Neural crest cell (in vitro differentiated cells): ENCODE data around the gene EEF2K. TPM values are rescaled to one million over a fixed set of nuclear protein-coding genes. Genes with fewer than 3 reads are reported as not detected.

ENCODE experiments used
- DNase-seq: peaks from one replicate; pipeline ENCODE4 v3.0.0; 2021; ENCODE audit warnings: low read depth, mixed read lengths, low spot score
- H3K27ac Mint-ChIP-seq: one replicate; pipeline ENCODE4 v1.8.0; 2021; ENCODE audit warnings: mild to moderate bottlenecking, mixed read lengths; ENCODE audit not compliant: unreplicated experiment
- H3K27me3 Mint-ChIP-seq: 2 replicates; pipeline ENCODE4 v1.8.0; 2021; ENCODE audit warnings: low read depth, mild to moderate bottlenecking, mixed read lengths
- H3K36me3 Mint-ChIP-seq: 2 replicates; pipeline ENCODE4 v1.8.0; 2021; ENCODE audit warnings: low read depth, mild to moderate bottlenecking, mixed read lengths
- H3K4me1 Mint-ChIP-seq: 2 replicates; pipeline ENCODE4 v1.8.0; 2021; ENCODE audit warnings: mixed read lengths
- H3K4me3 Mint-ChIP-seq: one replicate; pipeline ENCODE4 v1.8.0; 2021; ENCODE audit warnings: mild to moderate bottlenecking, mixed read lengths
- H3K9me3 Mint-ChIP-seq: 2 replicates; pipeline ENCODE4 v1.8.0; 2021; ENCODE audit warnings: mixed read lengths
- total RNA-seq: library from RNA; stranded (reverse); gene quantifications from 2 replicates; pipeline ENCODE4 v1.2.1, GENCODE V29; 2021
- TF ChIP-seq, protein P1 (sequence below): fragments of 200-600 bp; sonication (generic); conservative IDR thresholded peaks from 2 replicates; pipeline ENCODE4 v1.5.0; 2021; ENCODE audit warnings: antibody characterized with exemption, mild to moderate bottlenecking

Gene EEF2K
- total RNA-seq, 1 donor from 2014 or later: 20.3 TPM

DNA sequence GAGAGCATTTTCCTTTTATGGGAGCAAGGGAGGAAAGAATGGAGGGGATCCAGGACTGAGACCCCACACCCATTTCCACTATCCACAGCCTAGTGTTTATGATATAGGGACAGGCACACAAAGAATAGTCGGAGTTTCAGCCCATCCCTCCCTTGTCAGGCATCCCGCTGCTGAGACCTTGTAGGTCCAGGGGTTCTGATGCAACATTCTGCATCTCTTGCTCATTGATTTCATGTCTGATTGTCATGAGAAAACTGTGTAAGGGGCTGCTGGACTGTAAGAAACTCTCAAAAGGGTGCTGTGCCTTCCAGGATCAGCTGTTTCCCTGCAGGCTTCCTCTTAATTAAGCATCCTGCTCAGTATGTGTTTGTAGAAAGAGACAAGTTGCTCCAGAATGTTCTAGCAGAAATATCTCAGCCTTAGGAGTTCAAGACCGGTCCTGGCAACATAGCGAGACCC, 85.8 kb downstream of the EEF2K start:
- Mint-ChIP-seq H3K27me3 (peaks cover 7% of the 10 kb centered on the region), H3K36me3 (peaks cover 1% of the 10 kb centered on the region), H3K4me1 (peaks cover 20% of the 10 kb centered on the region), H3K27ac (peak overlapping the region; percentile 72), H3K4me3 (peak overlapping the region; percentile 50), H3K9me3 (no peaks in the 10 kb centered on the region)
- no peak for DNase-seq
- TF ChIP-seq, protein P1, sequence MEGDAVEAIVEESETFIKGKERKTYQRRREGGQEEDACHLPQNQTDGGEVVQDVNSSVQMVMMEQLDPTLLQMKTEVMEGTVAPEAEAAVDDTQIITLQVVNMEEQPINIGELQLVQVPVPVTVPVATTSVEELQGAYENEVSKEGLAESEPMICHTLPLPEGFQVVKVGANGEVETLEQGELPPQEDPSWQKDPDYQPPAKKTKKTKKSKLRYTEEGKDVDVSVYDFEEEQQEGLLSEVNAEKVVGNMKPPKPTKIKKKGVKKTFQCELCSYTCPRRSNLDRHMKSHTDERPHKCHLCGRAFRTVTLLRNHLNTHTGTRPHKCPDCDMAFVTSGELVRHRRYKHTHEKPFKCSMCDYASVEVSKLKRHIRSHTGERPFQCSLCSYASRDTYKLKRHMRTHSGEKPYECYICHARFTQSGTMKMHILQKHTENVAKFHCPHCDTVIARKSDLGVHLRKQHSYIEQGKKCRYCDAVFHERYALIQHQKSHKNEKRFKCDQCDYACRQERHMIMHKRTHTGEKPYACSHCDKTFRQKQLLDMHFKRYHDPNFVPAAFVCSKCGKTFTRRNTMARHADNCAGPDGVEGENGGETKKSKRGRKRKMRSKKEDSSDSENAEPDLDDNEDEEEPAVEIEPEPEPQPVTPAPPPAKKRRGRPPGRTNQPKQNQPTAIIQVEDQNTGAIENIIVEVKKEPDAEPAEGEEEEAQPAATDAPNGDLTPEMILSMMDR: no peak

DNA sequence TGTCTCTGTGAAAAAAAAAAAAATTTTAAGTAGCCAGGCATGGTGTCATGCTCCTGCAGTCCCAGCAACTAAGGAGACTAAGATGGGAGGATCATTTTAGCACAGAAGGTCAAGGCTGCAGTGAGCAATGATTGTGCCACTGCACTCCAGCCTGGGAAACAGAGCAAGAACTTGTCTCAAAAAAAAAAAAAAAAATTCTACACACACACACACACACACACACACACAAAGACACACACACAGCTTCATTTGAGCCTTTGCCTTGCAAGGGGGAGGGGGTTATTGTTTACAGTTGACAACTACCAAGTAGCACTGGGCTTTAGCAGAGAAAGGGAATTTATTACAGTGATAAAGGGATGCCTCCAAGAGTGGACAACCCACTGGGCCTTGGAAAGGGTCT, 86.2 kb downstream of the EEF2K start:
- peaks cover 11% of the 10 kb centered on the region for H3K27me3 Mint-ChIP-seq
- DNase-seq: no peak
- H3K27ac Mint-ChIP-seq: no peak overlapping the region
- H3K36me3 Mint-ChIP-seq: peaks cover 4% of the 10 kb centered on the region
- H3K4me3 Mint-ChIP-seq: peak overlapping the region; percentile 50
- no peaks in the 10 kb centered on the region for H3K9me3 Mint-ChIP-seq
- H3K4me1 Mint-ChIP-seq: peaks cover 22% of the 10 kb centered on the region
- TF ChIP-seq, protein P1: no peak

DNA sequence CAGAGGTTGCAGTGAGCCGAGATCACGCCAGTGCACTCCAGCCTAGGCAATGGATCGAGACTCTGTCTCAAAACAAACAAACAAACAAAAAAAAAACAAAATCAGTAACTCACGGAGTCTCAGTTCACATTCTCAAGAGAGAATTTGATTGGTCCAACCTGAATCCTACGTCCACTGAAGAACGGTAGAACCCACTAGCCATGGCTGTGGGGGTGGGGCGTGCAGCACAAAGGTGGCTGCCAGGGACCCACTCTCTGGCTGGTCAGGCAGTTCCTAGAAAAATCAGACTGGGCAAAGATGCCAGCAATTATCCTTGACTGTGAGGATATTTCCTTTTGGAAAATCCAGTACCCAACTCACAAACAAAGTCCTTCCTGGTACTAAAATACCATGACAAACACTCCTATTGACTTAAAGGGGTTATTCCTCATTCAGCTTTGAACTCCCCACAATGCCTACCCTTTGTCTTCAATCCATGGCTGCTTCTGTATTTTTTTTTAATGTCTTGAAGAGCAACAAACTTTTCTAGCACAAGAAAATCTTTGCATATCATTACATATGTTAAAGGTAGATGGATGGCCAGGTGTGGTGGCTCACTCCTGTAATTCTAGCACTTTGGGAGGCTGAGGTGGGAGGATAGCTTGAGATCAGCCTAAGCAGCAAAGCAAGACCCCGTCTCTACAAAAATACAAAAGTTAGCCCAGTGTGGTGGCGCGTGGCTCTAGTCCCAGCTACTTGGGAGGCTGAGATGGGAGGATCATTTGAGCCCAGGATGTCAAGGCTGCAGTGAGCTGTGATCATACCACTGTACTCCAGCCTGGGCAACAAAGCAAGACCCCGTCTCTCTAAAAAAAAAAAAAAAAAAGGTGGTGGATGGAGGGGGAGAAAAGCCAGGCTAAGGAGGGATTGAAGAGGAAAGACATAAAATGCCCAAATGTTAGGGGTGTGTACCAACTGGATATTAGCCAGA, 87.3 kb downstream of the EEF2K start:
- Mint-ChIP-seq H3K27me3 (peaks cover 16% of the 10 kb centered on the region), H3K36me3 (peaks cover 9% of the 10 kb centered on the region), H3K9me3 (peaks cover 3% of the 10 kb centered on the region), H3K27ac (no peak overlapping the region), H3K4me3 (peak overlapping the region; percentile 45), H3K4me1 (peaks cover 24% of the 10 kb centered on the region)
- DNase-seq: no peak
- TF ChIP-seq, protein P1: no peak

DNA sequence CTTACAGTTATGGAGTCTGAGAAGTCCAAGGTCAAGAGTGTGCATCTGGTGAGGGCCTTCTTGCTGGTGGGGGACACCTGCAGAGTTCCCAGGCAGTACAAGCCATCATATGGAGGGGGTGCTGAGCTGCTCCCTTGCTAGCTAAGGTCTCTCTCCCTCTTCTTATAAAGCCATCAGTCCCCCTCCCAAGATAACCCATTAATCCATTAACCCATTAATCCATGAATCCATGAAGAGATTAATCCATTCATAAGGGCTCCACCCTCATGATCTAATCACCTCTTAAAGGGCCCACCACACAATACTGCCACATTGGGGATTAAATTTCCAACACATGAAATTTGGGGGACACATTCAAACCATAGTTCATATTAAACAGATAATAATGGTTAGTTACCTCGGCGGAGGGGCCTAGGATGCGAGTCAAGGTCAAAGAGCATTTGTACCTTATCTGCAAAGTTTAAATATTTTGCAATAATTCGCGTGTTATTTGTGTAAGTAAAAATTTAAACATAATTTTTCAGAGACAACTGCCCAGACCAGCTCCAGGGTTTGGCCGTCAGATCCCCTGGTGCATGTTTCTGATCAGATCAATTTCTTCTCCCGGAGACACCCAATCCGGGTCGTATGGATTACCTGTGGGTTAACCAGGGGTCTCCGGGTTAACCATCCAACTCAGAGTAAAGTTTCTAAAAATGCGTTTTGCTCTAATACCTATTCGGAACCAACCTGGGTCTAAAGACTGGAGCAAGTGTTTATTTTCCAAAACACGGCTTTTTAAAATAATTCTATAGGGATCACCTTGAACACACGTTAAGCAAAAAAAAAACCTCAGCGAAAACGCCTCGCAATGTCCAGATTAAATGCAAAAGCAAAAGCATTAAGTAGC, 90.4 kb downstream of the EEF2K start:
- H3K36me3 Mint-ChIP-seq: peaks cover 11% of the 10 kb centered on the region
- H3K4me3 Mint-ChIP-seq: peak overlapping the region; percentile 99
- no peak for DNase-seq
- H3K27ac Mint-ChIP-seq: peak overlapping the region; percentile 57
- TF ChIP-seq, protein P1: no peak
- peaks cover 41% of the 10 kb centered on the region for H3K4me1 Mint-ChIP-seq
- H3K27me3 Mint-ChIP-seq: peaks cover 18% of the 10 kb centered on the region
- H3K9me3 Mint-ChIP-seq: peaks cover 3% of the 10 kb centered on the region

DNA sequence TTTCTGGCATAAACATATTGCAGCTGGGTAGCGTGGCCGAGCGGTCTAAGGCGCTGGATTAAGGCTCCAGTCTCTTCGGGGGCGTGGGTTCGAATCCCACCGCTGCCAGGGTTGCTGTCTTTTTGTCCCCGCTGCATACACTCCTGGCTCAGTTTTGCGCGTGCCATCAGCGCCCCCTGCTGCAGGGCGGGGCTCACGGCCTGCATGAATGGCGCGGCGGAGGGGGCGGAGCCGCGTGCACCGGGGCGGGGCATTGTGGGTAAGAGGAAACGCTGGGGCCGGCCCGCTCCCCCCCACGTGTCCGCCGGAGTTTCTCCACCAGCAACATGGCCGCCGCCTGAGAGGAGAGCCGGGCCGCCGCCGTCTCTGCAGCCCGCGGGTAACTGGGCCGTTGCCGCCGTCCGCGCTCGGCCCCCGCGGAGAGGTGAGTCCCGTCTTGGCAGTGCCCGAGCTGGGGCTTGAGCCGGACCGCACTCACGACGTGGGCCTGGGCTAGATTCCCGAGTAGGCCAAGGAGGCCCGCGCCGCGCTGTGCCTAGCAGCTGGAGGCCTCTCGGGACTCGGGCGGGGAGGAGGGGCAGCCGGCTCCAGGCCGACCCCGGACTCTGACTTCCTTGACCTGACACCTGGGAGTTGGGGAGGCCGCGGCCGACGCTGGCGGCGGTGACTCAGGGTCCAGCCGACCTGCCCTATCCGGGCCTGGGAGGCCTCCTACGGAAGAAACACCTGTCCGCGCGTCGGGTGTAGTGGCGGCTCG, 91.2 kb downstream of the EEF2K start, which contains the start of gene POLR3E:
Gene POLR3E (plus strand): TSS at position 296 of the 757 bp plus-strand sequence. CDS start 5,560 bp downstream, outside the sequence.
- Mint-ChIP-seq H3K4me1 (peaks cover 38% of the 10 kb centered on the region), H3K36me3 (peaks cover 11% of the 10 kb centered on the region), H3K4me3 (peak within 1 kb of the TSS; percentile 99), H3K27me3 (peaks cover 18% of the 10 kb centered on the region), H3K27ac (peak within 1 kb of the TSS; percentile 97), H3K9me3 (peaks cover 3% of the 10 kb centered on the region)
- TF ChIP-seq, protein P1: peak; percentile 92
- peak; percentile 100 for DNase-seq
